ENCODE results near the gene XPO4.
"Not testable (repeated sequence)": the region's sequence is repeated elsewhere in the genome, so short reads cannot be mapped to it uniquely, and the experiment has no call there.

XPO4 gene

GRCh38 chr13:20901668-20902437, 693 bp downstream of the XPO4 start:
- Histone ChIP-seq H3K4me3 (replicated peaks; ENCODE audit: low read depth, low read length) (peak overlapping the region; percentile 99), H3K27me3 (replicated peaks; ENCODE audit: control insufficient read depth, insufficient read depth, low read length) (no peaks in the 10 kb centered on the region), H3K36me3 (ENCODE audit: control insufficient read depth, insufficient read depth, low read length) (no peaks in the 10 kb centered on the region)
- no peak for TF ChIP-seq CTCF (IDR thresholded peaks at IDR 0.05; ENCODE audit: insufficient read depth, low read length, poor library complexity, severe bottlenecking)
- no peak for DNase-seq (ENCODE audit: extremely low read depth, insufficient read length)

- DNase-seq (ENCODE audit: extremely low read depth, insufficient read length) = no peak
- no peak for TF ChIP-seq CTCF (IDR thresholded peaks at IDR 0.05; ENCODE audit: insufficient read depth, low read length, poor library complexity, severe bottlenecking)
- no peak overlapping the region for H3K4me3 ChIP-seq (replicated peaks; ENCODE audit: low read depth, low read length)
- H3K36me3 ChIP-seq (ENCODE audit: control insufficient read depth, insufficient read depth, low read length) = no peaks in the 10 kb centered on the region; the same call in 1 of the 2 replicates
- H3K27me3 ChIP-seq (replicated peaks; ENCODE audit: control insufficient read depth, insufficient read depth, low read length) = no peaks in the 10 kb centered on the region
Measured at GRCh38 chr13:20894245-20894644, 8.3 kb downstream of the XPO4 start.

GRCh38 chr13:20891768-20892167, 10.8 kb downstream of the XPO4 start:
- no peak overlapping the region for H3K4me3 ChIP-seq (replicated peaks; ENCODE audit: low read depth, low read length)
- no peaks in the 10 kb centered on the region for H3K27me3 ChIP-seq (replicated peaks; ENCODE audit: control insufficient read depth, insufficient read depth, low read length)
- TF ChIP-seq CTCF (IDR thresholded peaks at IDR 0.05; ENCODE audit: insufficient read depth, low read length, poor library complexity, severe bottlenecking) = no peak
- H3K36me3 ChIP-seq (ENCODE audit: control insufficient read depth, insufficient read depth, low read length) = no peaks in the 10 kb centered on the region; the same call in 1 of the 2 replicates
- DNase-seq (ENCODE audit: extremely low read depth, insufficient read length) = no peak

- no peak for TF ChIP-seq CTCF (IDR thresholded peaks at IDR 0.05; ENCODE audit: insufficient read depth, low read length, poor library complexity, severe bottlenecking)
- DNase-seq (ENCODE audit: extremely low read depth, insufficient read length) = no peak
- H3K36me3 ChIP-seq (ENCODE audit: control insufficient read depth, insufficient read depth, low read length) = no peaks in the 10 kb centered on the region; the same call in 1 of the 2 replicates
- no peak overlapping the region for H3K4me3 ChIP-seq (replicated peaks; ENCODE audit: low read depth, low read length)
- H3K27me3 ChIP-seq (replicated peaks; ENCODE audit: control insufficient read depth, insufficient read depth, low read length) = no peaks in the 10 kb centered on the region
Measured at GRCh38 chr13:20891034-20891433, 11.5 kb downstream of the XPO4 start.

- not testable (repeated sequence) for H3K27me3 ChIP-seq (replicated peaks; ENCODE audit: control insufficient read depth, insufficient read depth, low read length); H3K4me3 ChIP-seq (replicated peaks; ENCODE audit: low read depth, low read length); H3K36me3 ChIP-seq (ENCODE audit: control insufficient read depth, insufficient read depth, low read length); DNase-seq (ENCODE audit: extremely low read depth, insufficient read length)
Measured at GRCh38 chr13:20890540-20890939, 12.0 kb downstream of the XPO4 start.

GRCh38 chr13:20882206-20882605, 20.3 kb downstream of the XPO4 start:
- DNase-seq (ENCODE audit: extremely low read depth, insufficient read length) = no peak
- Histone ChIP-seq H3K36me3 (ENCODE audit: control insufficient read depth, insufficient read depth, low read length) (no peaks in the 10 kb centered on the region; the same call in 1 of the 2 replicates), H3K4me3 (replicated peaks; ENCODE audit: low read depth, low read length) (no peak overlapping the region), H3K27me3 (replicated peaks; ENCODE audit: control insufficient read depth, insufficient read depth, low read length) (no peaks in the 10 kb centered on the region)
- no peak for TF ChIP-seq CTCF (IDR thresholded peaks at IDR 0.05; ENCODE audit: insufficient read depth, low read length, poor library complexity, severe bottlenecking)
